Lower leg skin (tissue), 3 donors: ENCODE measurements around the gene CCDC15.

Experiments used
- POLR2A ChIP-seq, 2 donors: fragments of 450-650 bp; IDR thresholded peaks; one replicate each; pipeline ENCODE4 v1.6.1; 2016 to 2017; ENCODE audit warnings: antibody characterized with exemption in 2 of 2, mild to moderate bottlenecking in 1 of 2, moderate library complexity in 1 of 2
- TF ChIP-seq, protein P1 (sequence below), 3 donors: fragments of 450-650 bp; IDR thresholded peaks; one replicate each; pipeline ENCODE4 v1.5.1; 2016; ENCODE audit warnings: antibody characterized with exemption in 3 of 3, mild to moderate bottlenecking in 3 of 3, moderate library complexity in 2 of 3

DNA sequence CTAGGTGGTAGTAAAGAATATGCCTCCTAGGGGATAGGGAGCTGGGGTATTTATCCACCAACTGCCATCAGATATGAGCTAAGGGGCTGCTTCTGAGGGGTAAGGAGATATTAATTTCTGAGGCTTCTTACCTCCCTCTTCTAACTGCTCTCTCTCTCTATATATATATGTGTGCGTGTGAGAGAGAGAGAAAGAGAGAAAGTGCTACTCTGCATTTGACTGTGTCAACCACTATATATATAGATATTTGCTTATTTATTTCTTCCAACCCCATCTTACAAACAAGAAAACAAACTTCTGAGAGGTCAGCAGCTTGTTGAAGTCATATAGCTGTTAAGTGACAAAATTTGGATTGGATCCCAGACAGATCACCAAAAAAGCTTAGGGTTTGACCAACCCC lies 12.3 kb upstream of the CCDC15 start:
- TF ChIP-seq, protein P1, sequence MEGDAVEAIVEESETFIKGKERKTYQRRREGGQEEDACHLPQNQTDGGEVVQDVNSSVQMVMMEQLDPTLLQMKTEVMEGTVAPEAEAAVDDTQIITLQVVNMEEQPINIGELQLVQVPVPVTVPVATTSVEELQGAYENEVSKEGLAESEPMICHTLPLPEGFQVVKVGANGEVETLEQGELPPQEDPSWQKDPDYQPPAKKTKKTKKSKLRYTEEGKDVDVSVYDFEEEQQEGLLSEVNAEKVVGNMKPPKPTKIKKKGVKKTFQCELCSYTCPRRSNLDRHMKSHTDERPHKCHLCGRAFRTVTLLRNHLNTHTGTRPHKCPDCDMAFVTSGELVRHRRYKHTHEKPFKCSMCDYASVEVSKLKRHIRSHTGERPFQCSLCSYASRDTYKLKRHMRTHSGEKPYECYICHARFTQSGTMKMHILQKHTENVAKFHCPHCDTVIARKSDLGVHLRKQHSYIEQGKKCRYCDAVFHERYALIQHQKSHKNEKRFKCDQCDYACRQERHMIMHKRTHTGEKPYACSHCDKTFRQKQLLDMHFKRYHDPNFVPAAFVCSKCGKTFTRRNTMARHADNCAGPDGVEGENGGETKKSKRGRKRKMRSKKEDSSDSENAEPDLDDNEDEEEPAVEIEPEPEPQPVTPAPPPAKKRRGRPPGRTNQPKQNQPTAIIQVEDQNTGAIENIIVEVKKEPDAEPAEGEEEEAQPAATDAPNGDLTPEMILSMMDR (IDR thresholded peaks at IDR 0.05) = no peak
- TF ChIP-seq POLR2A (IDR thresholded peaks at IDR 0.05) = no peak
